Measurements from ENCODE around the gene CAMK2B.

The CAMK2B gene

GRCh38 chr7:44167920-44168319 is 157.5 kb downstream of the CAMK2B start:
- no peak for DNase-seq
